ENCODE data around the gene SPECC1. TPM values are rescaled to one million over a fixed set of nuclear protein-coding genes. Genes with fewer than 3 reads are reported as not detected.

Gene SPECC1
- total and polyA plus RNA-seq, 2 of the 4 experiments (the other 2 are of a cell fraction), result 16.9 to 26.2 TPM

GRCh38 chr17:20210614-20211013 lies 201.5 kb downstream of the SPECC1 start:
- H3K79me1 ChIP-seq (ENCODE audit: low read depth in 1 of 2, low read length in 2 of 2), result peaks cover 22 to 48% of the 10 kb centered on the region in 2 experiments
- H2BK120ac ChIP-seq (ENCODE audit: low read depth, low read length), result no peak overlapping the region
- POLR2A ChIA-PET (ENCODE audit: unreplicated experiment), result no interaction called here
- H3K18ac ChIP-seq (ENCODE audit: low read depth, low read length), result no peak overlapping the region
- intact Hi-C loops (cut with micrococcal nuclease), result no loop called here
- H3K27ac ChIP-seq (ENCODE audit: insufficient read depth, low read length), result no peak overlapping the region
- H2BK5ac ChIP-seq (ENCODE audit: low read depth, low read length, poor library complexity, severe bottlenecking), result no peak overlapping the region
- no peaks in the 10 kb centered on the region for H3K9me3 ChIP-seq (ENCODE audit: control insufficient read depth, insufficient read depth, low read length)
- H3K4me2 ChIP-seq (ENCODE audit: low read depth, low read length), result no peak overlapping the region
- no peak overlapping the region for H4K8ac ChIP-seq (ENCODE audit: low read depth in 2 of 2, low read length in 2 of 2)
- peaks cover 12% of the 10 kb centered on the region for H3K9me1 ChIP-seq (ENCODE audit: insufficient read depth, low read length)
- H2AK5ac ChIP-seq (ENCODE audit: low read depth, low read length), result no peak overlapping the region; the same call in 1 of the 2 replicates
- no peak overlapping the region for H2AK9ac ChIP-seq (replicated peaks; ENCODE audit: low read depth, low read length, poor library complexity)
- H3K27me3 ChIP-seq (ENCODE audit: control insufficient read depth, insufficient read depth, low read length), result no peaks in the 10 kb centered on the region
- no TSS peak for BruUV-seq (replicated peaks)
- H3K4ac ChIP-seq (ENCODE audit: low read depth, low read length), result no peak overlapping the region
- DNase-seq (no peak), ATAC-seq (ENCODE audit: low read depth) (no peak)
- H3K4me1 ChIP-seq (ENCODE audit: control insufficient read depth, insufficient read depth, low read length), result peaks cover 9% of the 10 kb centered on the region
- CTCF ChIA-PET, result no interaction called here
- in situ Hi-C loops (cut with MboI; ENCODE audit: low sequenced_read_pairs), result no loop called here
- no peak overlapping the region for H2BK15ac ChIP-seq (ENCODE audit: low read depth, low read length)
- dilution Hi-C loops (cut with HindIII; ENCODE audit: low sequenced_read_pairs, unreplicated experiment), result no loop called here
- no peak overlapping the region for H3K56ac ChIP-seq (ENCODE audit: extremely low read depth, insufficient read depth, low read length)
- H3K4me3 ChIP-seq (ENCODE audit: insufficient read depth, low read depth, low read length), result no peak overlapping the region
- H3K23ac ChIP-seq (ENCODE audit: low read depth, low read length), result no peak overlapping the region
- no peak overlapping the region for H4K91ac ChIP-seq (ENCODE audit: insufficient read depth, low read depth, low read length)
- H3K14ac ChIP-seq (replicated peaks; ENCODE audit: low read depth, low read length), result no peak overlapping the region
- H3K36me3 ChIP-seq (ENCODE audit: control insufficient read depth, insufficient read depth, low read length), result peaks cover 6% of the 10 kb centered on the region
- WGBS, 2 experiments (ENCODE audit: extremely low coverage in 2 of 2, insufficient read length in 1 of 2), result 100% methylated on average over 1 of the region's 8 CpGs; no CpG with 5 or more reads in 1 of the 2 experiments
- no peak overlapping the region for H2BK20ac ChIP-seq (ENCODE audit: low read depth, low read length)
- H4K5ac ChIP-seq (ENCODE audit: low read depth, low read length), result no peak overlapping the region
- H3K9ac ChIP-seq (ENCODE audit: low read depth, low read length), result no peak overlapping the region
- no peak overlapping the region for H2AFZ ChIP-seq (replicated peaks; ENCODE audit: low read length, poor library complexity)
- TF ChIP-seq RAD21 (IDR thresholded peaks at IDR 0.05; ENCODE audit: low read length) (no peak), RCOR1 (IDR thresholded peaks at IDR 0.05; ENCODE audit: insufficient replicate concordance, low read length) (no peak), MAFK (IDR thresholded peaks at IDR 0.05; ENCODE audit: low read depth, low read length) (no peak), USF2 (IDR thresholded peaks at IDR 0.05; ENCODE audit: low read depth, low read length) (no peak), FOS (IDR thresholded peaks at IDR 0.05; ENCODE audit: low read depth, low read length) (no peak), BHLHE40 (IDR thresholded peaks at IDR 0.05; ENCODE audit: low read depth, low read length) (no peak), CHD1 (IDR thresholded peaks at IDR 0.05; ENCODE audit: low read depth, low read length) (no peak), NFE2L2 (IDR thresholded peaks at IDR 0.05; ENCODE audit: low read depth, low read length) (no peak), MXI1 (IDR thresholded peaks at IDR 0.05; ENCODE audit: borderline replicate concordance, low read depth, low read length) (no peak)
- TF ChIP-seq, protein P1, sequence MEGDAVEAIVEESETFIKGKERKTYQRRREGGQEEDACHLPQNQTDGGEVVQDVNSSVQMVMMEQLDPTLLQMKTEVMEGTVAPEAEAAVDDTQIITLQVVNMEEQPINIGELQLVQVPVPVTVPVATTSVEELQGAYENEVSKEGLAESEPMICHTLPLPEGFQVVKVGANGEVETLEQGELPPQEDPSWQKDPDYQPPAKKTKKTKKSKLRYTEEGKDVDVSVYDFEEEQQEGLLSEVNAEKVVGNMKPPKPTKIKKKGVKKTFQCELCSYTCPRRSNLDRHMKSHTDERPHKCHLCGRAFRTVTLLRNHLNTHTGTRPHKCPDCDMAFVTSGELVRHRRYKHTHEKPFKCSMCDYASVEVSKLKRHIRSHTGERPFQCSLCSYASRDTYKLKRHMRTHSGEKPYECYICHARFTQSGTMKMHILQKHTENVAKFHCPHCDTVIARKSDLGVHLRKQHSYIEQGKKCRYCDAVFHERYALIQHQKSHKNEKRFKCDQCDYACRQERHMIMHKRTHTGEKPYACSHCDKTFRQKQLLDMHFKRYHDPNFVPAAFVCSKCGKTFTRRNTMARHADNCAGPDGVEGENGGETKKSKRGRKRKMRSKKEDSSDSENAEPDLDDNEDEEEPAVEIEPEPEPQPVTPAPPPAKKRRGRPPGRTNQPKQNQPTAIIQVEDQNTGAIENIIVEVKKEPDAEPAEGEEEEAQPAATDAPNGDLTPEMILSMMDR (conservative IDR thresholded peaks at IDR 0.05; ENCODE audit: low read depth, low read length), result no peak
- TF ChIP-seq, protein P2, sequence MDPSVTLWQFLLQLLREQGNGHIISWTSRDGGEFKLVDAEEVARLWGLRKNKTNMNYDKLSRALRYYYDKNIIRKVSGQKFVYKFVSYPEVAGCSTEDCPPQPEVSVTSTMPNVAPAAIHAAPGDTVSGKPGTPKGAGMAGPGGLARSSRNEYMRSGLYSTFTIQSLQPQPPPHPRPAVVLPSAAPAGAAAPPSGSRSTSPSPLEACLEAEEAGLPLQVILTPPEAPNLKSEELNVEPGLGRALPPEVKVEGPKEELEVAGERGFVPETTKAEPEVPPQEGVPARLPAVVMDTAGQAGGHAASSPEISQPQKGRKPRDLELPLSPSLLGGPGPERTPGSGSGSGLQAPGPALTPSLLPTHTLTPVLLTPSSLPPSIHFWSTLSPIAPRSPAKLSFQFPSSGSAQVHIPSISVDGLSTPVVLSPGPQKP (IDR thresholded peaks at IDR 0.05; ENCODE audit: borderline replicate concordance, low read depth, low read length), result no peak
- peaks cover 9% of the 10 kb centered on the region for H4K20me1 ChIP-seq (ENCODE audit: insufficient read depth, low read length)

Measured in IMR-90 (cell line).